Hepatocyte (in vitro differentiated cells): Measurements from ENCODE around the gene GALNT18.

ENCODE experiments used
- CTCF ChIP-seq: fragments of 200-600 bp; sonication (generic); IDR thresholded peaks from 2 replicates; pipeline ENCODE4 v1.5.1; 2016; ENCODE audit warnings: antibody characterized with exemption, mild to moderate bottlenecking; ENCODE audit not compliant: poor library complexity
- EZH2 ChIP-seq: fragments of 200-600 bp; sonication (generic); IDR thresholded peaks from 2 replicates; pipeline ENCODE4 v1.6.1; 2016; ENCODE audit warnings: antibody characterized with exemption, mild to moderate bottlenecking, borderline replicate concordance
- EZH2phosphoT487 ChIP-seq: fragments of 200-600 bp; sonication (generic); IDR thresholded peaks from one replicate; pipeline ENCODE4 v1.6.1; 2018; ENCODE audit warnings: antibody characterized with exemption, mild to moderate bottlenecking, low read depth, moderate library complexity; ENCODE audit not compliant: unreplicated experiment, severe bottlenecking

- no peak for TF ChIP-seq CTCF
- no peak for TF ChIP-seq EZH2
- TF ChIP-seq EZH2phosphoT487: no peak
These were observed 102.6 kb downstream of the GALNT18 start for GRCh38 chr11:11519184-11519583.
